ENCODE results near the gene SULT6B1.

DNA sequence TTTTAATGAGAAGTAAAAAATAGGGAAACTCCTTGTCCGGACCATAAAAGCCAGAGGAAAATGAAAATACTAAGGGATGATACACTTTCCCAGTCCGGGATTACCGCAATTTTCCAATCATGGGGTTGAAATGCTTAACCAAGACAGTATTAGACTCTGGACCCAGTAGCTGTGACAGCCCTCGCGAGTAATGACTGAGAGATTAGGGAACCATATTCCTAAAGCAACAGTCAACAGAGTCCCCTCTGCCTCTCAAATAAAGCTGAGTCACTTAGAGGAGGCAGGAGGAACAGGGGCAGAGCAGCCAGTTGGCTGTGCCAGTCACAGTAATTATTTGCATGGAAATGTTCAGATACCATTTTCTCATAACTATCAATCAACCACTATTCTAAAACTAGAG, 69.3 kb downstream of the SULT6B1 start:
- TF ChIP-seq, protein P1, sequence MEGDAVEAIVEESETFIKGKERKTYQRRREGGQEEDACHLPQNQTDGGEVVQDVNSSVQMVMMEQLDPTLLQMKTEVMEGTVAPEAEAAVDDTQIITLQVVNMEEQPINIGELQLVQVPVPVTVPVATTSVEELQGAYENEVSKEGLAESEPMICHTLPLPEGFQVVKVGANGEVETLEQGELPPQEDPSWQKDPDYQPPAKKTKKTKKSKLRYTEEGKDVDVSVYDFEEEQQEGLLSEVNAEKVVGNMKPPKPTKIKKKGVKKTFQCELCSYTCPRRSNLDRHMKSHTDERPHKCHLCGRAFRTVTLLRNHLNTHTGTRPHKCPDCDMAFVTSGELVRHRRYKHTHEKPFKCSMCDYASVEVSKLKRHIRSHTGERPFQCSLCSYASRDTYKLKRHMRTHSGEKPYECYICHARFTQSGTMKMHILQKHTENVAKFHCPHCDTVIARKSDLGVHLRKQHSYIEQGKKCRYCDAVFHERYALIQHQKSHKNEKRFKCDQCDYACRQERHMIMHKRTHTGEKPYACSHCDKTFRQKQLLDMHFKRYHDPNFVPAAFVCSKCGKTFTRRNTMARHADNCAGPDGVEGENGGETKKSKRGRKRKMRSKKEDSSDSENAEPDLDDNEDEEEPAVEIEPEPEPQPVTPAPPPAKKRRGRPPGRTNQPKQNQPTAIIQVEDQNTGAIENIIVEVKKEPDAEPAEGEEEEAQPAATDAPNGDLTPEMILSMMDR (IDR thresholded peaks at IDR 0.05; ENCODE audit: extremely low read depth in 1 of 2, insufficient read depth in 1 of 2, low read depth in 1 of 2, low read length in 2 of 2): no peak
- TF ChIP-seq POLR2AphosphoS5 (IDR thresholded peaks at IDR 0.05; ENCODE audit: insufficient read depth, low read depth, low read length) (no peak), POLR2A (IDR thresholded peaks at IDR 0.05; ENCODE audit: low read depth, low read length) (no peak), EZH2 (IDR thresholded peaks at IDR 0.05; ENCODE audit: borderline replicate concordance, low read depth, low read length, severe bottlenecking) (no peak)
- TF ChIP-seq, protein P2, sequence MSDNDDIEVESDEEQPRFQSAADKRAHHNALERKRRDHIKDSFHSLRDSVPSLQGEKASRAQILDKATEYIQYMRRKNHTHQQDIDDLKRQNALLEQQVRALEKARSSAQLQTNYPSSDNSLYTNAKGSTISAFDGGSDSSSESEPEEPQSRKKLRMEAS (IDR thresholded peaks at IDR 0.05; ENCODE audit: insufficient read depth, insufficient read length): no peak
